ENCODE results near the gene MAP3K20. TPM values are rescaled to one million over a fixed set of nuclear protein-coding genes. Genes with fewer than 3 reads are reported as not detected.

MAP3K20 gene
- polyA plus RNA-seq, 1 of the 3 experiments (the other 2 are of a cell fraction) = 8.5 TPM

DNA sequence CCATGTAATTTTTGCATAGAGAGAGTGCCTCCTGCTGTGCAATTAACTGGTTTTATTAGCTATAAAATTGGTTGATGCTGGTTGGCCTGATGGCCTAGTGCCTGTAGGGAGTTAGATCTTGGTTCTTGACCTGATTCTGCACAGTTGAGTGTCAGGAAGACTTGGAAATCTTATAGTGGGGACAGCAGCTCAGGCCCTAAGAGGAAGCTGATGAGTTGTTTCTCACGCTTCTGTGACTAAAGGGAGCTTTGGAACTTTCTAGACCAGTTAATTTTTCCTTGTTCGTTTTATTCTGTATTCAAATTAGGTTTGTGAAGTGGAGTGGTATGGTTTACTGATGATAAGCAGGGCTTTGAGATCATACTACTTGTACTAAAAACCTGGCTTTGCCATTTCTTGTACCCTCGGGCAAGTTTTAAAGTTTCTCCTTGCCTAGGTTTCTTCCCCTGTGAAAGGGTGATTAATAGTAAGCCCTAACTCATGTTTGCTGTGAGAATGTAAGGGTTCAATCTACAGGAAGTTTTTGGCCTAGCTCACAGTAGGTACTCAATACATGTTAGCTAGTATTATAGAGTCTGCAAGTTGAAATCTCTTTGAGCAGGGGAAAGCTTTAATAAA is 82.1 kb downstream of the MAP3K20 start:
- no peaks in the 10 kb centered on the region for H3K9me3 ChIP-seq
- H3K36me3 ChIP-seq (replicated peaks in 1 of 2; ENCODE audit: control insufficient read depth in 1 of 2, insufficient read depth in 2 of 2, low read length in 1 of 2) = peaks cover 0 to 8% of the 10 kb centered on the region in 2 experiments
- peaks cover 0 to 25% of the 10 kb centered on the region in 2 experiments; a peak in 1 of 4 replicates for H3K4me1 ChIP-seq (ENCODE audit: control insufficient read depth in 1 of 2, insufficient read depth in 2 of 2, low read depth in 1 of 2, low read length in 1 of 2)
- peaks cover 10% of the 10 kb centered on the region for H3F3A ChIP-seq (replicated peaks; ENCODE audit: insufficient read depth)
- whole genome bisulfite sequencing (ENCODE audit: low lambda C conversion rate) = 95% methylated on average over 3 of the region's 3 CpGs
- TF ChIP-seq TCF12 (IDR thresholded peaks at IDR 0.05) (no peak), YY1 (IDR thresholded peaks at IDR 0.05; ENCODE audit: low read depth) (no peak), ELF1 (IDR thresholded peaks at IDR 0.05) (no peak), TAF1 (IDR thresholded peaks at IDR 0.05; ENCODE audit: borderline replicate concordance, low read depth, low read length) (no peak), POLR2AphosphoS5 (IDR thresholded peaks at IDR 0.05; ENCODE audit: low read depth, low read length) (no peak), RCOR1 (IDR thresholded peaks at IDR 0.05; ENCODE audit: low read length) (no peak), CHD2 (IDR thresholded peaks at IDR 0.05; ENCODE audit: low read length, partially characterized antibody) (no peak), EP300 (IDR thresholded peaks at IDR 0.05; ENCODE audit: borderline replicate concordance in 1 of 2, low read depth in 1 of 2, low read length in 1 of 2) (no peak), MEF2A (IDR thresholded peaks at IDR 0.05; ENCODE audit: borderline replicate concordance, low read depth) (no peak), FOXJ3 (CRISPR knock-in tag; IDR thresholded peaks at IDR 0.05) (no peak), FOXM1 (IDR thresholded peaks at IDR 0.05; ENCODE audit: low read depth) (no peak), RXRA (IDR thresholded peaks at IDR 0.05; ENCODE audit: borderline replicate concordance, low read depth) (no peak), FOSL2 (IDR thresholded peaks at IDR 0.05; ENCODE audit: borderline replicate concordance, low read depth) (no peak), SIN3A (IDR thresholded peaks at IDR 0.05; ENCODE audit: borderline replicate concordance, low read depth, low read length) (no peak)
- TF ChIP-seq, protein P1, sequence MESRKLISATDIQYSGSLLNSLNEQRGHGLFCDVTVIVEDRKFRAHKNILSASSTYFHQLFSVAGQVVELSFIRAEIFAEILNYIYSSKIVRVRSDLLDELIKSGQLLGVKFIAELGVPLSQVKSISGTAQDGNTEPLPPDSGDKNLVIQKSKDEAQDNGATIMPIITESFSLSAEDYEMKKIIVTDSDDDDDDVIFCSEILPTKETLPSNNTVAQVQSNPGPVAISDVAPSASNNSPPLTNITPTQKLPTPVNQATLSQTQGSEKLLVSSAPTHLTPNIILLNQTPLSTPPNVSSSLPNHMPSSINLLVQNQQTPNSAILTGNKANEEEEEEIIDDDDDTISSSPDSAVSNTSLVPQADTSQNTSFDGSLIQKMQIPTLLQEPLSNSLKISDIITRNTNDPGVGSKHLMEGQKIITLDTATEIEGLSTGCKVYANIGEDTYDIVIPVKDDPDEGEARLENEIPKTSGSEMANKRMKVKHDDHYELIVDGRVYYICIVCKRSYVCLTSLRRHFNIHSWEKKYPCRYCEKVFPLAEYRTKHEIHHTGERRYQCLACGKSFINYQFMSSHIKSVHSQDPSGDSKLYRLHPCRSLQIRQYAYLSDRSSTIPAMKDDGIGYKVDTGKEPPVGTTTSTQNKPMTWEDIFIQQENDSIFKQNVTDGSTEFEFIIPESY (IDR thresholded peaks at IDR 0.05; ENCODE audit: borderline replicate concordance, low read depth) = no peak
- TF ChIP-seq, protein P2, sequence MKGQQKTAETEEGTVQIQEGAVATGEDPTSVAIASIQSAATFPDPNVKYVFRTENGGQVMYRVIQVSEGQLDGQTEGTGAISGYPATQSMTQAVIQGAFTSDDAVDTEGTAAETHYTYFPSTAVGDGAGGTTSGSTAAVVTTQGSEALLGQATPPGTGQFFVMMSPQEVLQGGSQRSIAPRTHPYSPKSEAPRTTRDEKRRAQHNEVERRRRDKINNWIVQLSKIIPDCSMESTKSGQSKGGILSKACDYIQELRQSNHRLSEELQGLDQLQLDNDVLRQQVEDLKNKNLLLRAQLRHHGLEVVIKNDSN (IDR thresholded peaks at IDR 0.05; ENCODE audit: borderline replicate concordance, low read depth) = no peak
- H3K27me3 ChIP-seq (ENCODE audit: insufficient read depth) = no peaks in the 10 kb centered on the region
- DNase-seq = no peak
- H2AFZ ChIP-seq (ENCODE audit: low read depth) = no peak overlapping the region
- no peak overlapping the region for H3K4me2 ChIP-seq
- H3K79me2 ChIP-seq (ENCODE audit: insufficient read depth) = peaks cover 51% of the 10 kb centered on the region; the same call in 1 of the 2 replicates
- no peak overlapping the region for H3K4me3 ChIP-seq (ENCODE audit: low read depth in 2 of 2, low read length in 1 of 2)
- H4K20me1 ChIP-seq (ENCODE audit: insufficient read depth) = no peaks in the 10 kb centered on the region
- CTCF ChIA-PET = interaction anchor here (1.0 kb wide), 1 partner anchor 67 kb away, joined by 3 read pairs; no protein-coding TSS in a partner anchor
- POLR2A ChIA-PET = no interaction called here
- no peak overlapping the region for H3K27ac ChIP-seq (ENCODE audit: low read depth in 2 of 2, low read length in 1 of 2)
- H3K9ac ChIP-seq = no peak overlapping the region
- no peaks in the 10 kb centered on the region for H3K9me2 ChIP-seq

Data from SK-N-SH (cell line).